Renal cortex interstitium (tissue), 11 donors: ENCODE results near the gene MCC. TPM values are rescaled to one million over a fixed set of nuclear protein-coding genes. Genes with fewer than 3 reads are reported as not detected.

ENCODE experiments used
- DNase-seq, 11 donors: peaks; one replicate each; pipeline ENCODE4 v3.0.0-alpha.2; 2013; ENCODE audit warnings: low read depth in 9 of 11, low spot score in 4 of 11; ENCODE audit errors: extremely low read depth in 1 of 11
- polyA plus RNA-seq, 3 donors: library from polyadenylated mRNA; unstranded; fragments of 120-200 nt; gene quantifications; one replicate each; pipeline ENCODE4 v1.2.1, GENCODE V29; 2013; ENCODE audit not compliant: insufficient read length in 3 of 3

Gene MCC
- polyA plus RNA-seq, 3 donors: 28.4 to 32.1 (median 29.9) TPM

DNA sequence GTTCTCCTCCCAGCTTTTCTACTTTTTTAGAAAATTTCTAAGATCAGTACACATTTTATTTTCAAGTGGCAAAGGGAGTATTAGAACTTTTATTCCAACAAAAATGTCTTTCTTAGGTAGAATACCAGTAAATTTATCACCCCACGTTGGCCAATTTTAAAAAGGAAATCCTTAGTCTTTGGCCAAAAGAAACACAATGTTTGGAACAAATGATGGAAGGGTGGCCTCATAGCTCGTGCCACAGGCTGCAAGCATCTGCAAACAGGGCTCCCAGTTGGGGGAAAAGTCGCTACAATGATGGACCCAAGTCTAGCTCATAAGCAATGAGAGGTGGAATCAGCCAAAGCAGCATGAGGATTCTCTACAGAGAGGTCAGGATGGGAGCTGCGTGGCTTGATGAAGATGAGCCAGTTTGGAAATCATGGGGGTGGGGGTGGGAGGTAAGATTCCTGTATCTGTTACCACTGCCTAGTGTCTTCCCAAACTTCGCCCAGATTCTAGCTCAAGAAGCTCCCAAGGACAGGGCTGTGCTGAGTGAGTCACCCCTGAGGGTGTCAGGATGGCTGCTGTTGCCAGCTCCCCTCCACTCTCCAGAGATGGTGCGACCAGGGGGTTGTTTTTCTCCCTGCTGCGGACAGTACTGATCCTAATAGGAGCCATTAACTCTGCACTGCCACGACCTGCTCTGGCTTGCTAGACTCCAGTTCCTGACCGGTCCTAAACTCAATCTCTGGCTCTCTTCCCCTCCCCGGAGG, 436.0 kb downstream of the MCC start:
- DNase-seq: no peak

DNA sequence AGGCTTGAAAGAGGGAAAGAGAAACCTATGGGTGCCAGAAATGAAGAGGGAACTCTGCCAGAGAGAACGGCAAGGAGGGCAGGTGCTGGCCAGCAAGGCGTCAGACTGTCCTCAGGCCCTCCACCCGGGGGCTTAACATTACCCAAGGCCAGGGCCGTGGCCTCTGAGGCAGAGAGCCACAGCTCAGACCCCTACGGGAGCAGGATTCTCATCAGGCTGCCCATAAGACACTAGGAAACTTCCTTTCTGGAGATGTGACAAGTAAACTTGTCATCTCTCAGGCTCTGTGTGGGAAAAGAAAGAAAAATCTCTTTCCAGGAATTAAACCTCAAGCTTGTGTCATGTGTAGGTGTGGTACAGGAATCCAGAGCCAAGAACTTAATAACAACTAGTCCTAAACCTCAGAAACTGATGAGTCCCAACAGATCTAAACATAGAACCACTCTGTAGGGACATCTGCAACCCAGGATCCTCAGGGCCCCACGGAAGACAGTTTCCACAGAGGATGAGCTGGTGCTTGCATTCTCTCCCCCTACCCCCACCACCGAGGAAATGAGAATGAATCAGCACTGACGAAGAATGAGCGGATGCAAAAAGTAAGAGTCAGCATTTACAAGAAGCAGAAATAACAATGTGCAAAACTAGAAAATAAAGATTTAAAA, 437.4 kb downstream of the MCC start:
- no peak for DNase-seq

DNA sequence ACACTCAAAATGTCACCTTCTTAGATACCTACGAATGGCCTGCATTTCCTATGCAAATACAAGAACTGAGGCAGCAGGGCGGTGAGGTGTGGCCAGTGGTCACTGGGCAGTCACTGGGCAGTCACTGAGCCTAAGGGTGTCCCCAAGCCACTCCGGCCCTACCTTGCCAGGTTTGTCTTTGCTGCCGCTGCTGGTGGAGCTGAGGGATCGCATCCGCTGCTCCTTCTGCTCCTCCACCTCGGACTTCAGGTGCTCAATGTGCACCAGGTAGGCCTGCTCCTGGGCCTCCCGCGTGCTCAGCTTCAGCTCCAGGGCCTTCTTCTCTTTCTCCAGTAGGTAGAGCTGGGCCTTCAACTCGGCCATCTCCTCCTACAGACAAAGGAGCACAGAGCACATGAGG, 439.3 kb downstream of the MCC start:
- DNase-seq: no peak

DNA sequence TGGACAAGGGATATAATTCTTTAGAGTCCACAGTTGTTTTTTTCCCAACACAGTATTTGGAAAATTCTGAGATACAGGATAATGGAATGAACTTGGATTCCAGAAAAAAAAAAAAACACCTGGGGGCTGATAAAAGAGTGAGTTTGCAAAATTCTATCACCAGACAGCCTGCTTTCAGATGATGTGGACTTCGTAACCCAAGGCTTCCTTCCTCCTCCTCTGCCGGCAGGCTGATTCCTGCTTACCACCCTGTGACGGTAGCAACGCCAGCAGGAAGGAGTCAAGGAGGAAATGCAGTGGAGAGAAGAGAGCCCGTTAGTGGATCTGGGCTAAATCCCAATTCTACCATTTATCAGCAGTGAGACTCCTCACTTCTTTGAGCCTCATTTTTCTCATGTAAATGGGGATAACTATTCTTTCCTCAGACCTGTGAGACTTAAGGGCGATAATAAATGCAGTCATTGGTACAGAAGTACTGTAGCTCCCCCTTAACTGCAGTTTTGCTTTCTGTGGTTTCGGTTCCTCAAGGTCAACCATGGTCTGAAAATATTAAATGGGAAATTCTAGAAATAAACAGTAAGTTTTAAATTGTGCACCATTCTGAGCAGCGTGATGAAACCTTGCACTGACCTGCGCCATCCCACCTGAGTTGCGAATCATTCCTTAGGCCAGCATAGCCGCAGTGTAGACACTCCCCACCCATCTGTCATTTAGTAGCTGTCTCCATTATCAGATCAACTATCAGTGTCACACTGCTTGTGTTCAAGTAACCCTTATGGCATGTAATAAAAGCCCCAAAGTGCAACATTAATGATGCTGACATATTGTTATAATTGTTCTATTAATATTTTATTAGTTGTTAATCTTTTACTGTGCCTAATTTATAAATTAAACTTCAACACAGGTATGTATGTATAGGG, 440.3 kb downstream of the MCC start:
- no peak for DNase-seq

DNA sequence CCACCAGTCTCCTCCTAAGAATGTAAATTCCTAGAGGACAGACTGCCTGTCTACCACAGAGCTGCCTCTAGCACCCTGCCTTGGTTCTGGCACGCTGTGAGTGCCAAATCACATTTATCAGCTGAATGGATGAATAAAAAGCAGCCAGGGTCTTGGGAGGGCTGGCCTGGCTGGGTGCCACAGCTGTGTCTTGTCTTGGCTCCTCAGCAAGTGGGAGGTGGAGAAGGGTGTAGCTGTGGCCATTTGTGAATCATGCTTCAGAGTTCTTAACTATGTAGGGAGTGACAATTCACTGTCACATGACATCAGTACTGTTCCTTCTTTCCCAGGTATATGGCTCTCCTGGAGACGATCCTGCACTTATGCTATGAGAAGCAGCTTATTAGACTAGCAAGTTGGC, 441.0 kb downstream of the MCC start:
- DNase-seq: peak in 1 of 11 donors; percentile 46

DNA sequence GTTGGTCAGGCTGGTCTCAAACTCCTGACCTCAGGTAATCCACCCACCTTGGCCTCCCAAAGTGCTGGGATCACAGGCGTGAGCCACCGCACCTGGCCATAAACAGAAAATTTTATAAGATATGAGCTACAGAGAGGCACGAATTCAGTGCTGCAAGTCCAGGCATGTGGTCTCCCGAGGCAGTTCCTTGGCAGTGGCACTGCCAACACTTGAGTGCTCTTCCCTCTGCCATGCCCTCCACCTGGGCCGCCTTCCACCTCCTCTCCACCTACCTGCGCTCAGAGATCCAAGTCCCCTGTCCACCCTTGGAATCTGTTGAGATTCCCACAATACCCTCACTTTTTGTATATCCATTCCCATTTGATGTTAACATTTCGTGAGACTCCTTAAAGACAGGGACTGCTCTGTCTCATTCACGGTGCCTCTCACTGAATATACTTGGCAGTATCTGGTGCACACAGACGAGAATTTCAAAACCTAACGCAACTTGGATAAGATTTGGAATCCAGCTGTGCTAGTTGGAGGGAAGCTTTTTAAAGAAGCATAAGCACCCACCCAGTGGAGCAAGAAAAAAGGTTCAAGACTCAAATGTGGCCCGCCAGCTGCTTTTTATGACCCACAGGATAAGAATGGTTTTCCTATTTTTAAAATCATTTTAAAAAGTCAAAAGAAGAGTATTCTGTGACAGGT, 443.3 kb downstream of the MCC start:
- no peak for DNase-seq

DNA sequence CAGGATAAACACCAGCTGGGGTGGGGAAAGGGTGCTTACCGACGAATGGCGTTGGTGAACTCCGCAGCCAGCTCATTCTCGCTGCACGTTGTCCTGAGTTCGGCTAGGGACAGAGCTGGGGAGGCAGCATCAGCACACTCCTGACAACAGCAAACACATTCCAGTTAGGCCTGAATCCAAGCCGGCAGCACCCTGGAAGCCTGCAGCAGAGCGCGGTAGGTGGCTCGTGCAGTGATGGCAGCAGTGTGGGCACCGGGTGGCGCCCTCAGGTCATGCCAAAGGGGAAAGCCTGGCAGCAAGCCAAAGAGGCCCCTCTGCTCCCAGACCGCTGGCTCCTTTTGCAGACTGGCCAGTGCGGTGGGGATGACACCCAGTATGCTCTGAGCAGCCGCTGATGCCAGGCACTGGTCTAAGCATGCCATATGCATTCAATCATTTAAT, 444.7 kb downstream of the MCC start:
- no peak for DNase-seq

DNA sequence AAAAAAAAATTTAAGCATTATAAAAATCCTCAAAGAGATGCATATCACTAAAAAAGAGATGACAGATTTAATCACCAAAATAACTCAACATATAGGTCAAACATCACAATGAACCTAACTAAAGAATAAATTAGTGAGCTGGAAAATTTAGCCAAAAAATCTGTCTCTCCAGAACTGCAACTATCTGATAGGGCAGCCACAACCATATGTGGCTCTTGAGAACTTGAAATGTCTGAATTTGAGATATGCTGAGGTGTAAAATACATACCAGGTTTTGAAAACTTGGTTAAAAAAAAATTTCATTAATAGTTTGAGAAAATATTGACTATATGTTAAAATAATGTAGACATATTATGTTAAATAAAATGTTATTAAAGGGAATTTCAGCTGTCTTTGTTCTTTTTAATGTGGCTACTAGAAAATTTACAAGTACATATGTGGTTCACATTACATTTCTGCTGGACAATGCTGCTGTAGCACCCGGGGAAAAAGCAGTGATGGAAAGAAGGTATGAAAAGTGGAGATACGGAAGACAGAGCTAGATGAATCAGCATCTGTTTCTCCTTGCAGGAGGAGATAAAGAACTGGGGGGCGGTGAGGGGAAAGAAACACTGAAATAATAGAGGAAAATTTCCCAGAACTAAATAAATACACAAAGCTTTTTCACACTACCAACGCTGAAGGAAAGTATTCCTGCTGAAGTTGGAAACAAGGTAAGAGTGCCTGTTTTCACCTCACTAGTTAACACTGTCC, 445.6 kb downstream of the MCC start:
- DNase-seq: no peak

DNA sequence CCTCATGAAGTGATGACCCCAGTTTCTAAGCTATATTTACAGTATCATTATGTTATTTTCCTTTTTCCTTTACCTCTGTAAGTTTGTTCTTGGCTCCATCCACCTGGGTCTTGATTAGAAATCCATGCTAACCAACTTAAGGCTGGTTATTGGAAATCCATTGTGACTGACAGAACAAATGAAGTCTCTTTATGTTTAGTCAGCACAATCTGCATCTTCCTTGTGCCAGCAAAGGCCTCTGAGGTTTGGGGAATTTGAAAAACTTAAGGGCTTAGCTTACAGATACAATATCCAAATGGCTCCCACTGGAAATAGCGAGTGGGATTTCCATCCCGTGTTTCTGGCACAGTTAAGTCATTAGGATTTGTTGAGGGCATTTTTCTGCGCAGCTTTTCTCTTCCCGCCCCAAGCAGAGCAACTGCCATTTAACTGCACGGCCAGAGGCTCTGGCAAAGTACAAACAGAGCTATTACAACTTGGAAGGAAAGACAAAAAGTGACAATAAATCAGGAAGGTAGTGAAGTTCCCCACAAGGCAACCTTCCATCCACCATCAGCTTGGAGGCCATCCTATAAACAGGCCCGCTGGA, 447.5 kb downstream of the MCC start:
- DNase-seq: no peak

DNA sequence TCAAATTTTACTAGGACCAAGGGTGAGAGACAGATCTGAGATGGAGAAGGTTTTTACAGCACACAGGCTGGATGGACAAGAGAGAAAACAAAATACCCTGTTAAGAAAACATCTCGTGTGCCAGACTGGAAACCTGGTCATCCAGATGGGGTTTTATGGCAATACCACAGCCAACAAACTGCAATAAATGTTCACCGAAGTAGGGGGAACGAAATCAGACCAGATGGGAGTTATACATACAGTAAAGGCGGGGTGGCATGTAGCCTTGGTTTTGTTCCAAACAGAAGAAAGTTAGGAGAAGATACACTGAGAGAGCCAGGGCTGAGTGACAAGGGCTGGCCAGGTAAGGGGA, 448.3 kb downstream of the MCC start:
- DNase-seq: no peak

DNA sequence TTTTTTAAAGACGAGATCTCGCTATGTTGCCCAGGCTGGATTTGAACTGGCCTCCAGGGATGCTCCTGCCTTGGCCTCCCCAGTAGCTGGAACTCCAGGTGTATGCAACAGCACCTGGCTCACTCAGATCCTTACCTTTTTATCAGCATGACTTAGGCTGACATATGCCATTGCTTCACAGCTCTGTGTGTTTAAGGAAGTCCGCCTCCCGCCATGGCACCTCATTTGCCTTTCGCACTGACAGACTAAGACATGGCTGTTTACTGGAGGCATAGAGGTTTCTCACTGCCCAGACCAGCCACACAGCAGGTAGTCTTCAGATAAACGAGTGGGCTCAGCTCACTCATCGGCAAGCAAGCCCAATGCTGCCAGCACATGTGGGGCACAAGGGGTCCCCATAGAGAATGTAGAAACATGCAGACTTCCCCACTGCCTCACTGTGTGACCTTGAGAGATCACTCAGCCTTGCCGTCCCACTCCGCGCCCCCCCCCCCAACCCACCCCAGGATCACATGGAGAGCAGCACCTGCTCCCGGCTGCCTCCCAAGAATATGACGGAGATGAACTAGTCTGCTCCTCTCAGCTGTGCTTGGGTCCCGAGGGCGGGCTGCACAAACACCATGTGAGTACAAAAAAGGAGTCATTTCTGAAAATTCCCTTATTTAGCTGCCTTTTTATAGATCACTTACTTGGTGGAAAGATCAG, 448.9 kb downstream of the MCC start:
- DNase-seq: no peak

DNA sequence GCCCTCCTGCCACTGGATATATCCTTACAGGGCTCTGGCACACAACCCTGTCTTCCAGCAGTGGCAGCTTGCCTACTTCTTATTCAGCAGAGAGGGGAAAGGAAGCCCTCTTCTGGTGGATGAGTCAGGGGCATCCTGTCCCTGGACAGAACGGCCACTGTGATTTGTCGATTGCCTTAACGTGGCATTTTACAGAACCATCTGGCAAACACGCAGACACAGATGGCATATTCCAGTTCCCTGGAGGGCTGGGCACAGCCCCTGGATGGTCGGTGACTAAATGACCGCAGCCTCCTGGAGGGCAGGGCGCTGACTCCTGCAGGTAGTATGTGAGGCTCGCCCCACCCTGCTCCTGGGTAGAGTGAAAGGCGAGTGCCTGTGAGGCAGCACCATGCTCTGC, 449.5 kb downstream of the MCC start:
- DNase-seq: no peak

DNA sequence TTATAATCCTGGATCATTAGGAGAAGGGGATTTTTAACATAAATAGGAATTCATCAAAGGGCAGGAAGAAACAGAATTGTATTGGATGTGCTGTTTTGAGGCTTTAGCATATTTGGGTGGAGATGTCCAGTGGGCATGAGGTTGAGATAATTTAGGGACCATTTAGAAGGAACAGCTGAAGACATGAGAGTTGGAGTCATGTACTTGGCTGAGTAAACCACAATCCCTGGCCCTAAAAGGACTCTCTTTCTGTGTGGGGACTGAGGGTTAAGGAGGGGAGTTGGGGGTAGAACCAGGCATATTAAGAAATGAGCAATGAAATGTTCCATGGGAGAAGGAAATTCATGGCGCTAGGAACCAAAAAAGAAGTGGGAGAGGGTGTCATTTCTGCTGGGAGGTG, 450.1 kb downstream of the MCC start:
- DNase-seq: no peak

DNA sequence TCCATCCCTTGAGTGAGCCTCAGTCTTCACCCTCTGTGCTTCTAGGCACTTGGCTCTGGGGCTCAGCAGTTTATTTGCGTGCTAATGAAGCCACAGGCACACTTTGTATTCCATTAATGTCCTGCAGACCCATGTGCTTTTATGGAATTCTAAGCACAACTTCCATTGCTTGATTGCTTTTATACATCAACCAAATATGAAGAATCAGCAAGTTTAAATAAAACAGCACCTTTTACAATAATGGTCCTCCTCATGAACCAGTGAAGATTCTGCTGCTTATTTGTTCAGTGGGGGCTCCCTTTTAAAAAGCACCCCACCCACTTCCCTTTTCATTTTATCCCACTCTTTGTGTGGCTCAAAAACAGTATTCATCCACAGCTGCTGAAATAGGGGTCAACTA, 451.4 kb downstream of the MCC start:
- no peak for DNase-seq

DNA sequence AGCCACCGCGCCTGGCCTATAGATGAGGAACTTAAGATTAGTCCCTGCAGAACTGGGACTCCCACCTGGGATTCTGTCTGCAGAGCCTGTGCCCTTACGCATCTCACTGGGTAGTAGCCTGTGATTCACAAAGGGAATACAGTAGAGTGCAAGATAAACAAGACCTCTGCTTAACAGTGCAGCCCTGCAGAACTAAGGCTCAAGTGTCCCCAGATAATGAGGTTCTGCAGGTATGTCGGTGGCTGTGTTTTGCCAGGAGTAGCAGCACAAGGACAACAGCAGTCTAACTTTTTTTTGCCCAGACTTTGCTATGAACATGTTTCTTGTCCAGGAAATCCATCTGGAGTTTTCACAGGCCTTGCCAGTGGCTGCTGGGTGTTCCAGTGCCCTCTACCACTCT, 451.9 kb downstream of the MCC start:
- DNase-seq: no peak

DNA sequence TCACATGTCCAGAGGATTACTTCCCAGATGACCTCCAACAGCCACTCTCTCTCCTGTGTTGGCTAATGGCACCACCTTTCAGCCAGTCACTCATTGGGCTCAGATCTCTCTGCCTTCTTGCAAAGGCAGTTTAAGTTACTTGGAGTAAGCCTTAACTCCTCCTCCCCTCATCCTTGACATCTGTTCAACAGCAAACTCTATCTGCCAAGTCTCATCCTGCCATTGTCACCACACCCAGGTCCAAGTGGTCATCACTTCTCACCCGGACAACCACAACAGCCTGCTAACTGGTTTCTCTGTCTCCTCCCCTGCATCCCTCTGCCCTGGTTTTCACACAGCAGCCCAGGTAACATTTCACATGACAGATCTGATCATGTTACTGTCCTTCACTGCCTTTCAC, 453.2 kb downstream of the MCC start:
- no peak for DNase-seq

DNA sequence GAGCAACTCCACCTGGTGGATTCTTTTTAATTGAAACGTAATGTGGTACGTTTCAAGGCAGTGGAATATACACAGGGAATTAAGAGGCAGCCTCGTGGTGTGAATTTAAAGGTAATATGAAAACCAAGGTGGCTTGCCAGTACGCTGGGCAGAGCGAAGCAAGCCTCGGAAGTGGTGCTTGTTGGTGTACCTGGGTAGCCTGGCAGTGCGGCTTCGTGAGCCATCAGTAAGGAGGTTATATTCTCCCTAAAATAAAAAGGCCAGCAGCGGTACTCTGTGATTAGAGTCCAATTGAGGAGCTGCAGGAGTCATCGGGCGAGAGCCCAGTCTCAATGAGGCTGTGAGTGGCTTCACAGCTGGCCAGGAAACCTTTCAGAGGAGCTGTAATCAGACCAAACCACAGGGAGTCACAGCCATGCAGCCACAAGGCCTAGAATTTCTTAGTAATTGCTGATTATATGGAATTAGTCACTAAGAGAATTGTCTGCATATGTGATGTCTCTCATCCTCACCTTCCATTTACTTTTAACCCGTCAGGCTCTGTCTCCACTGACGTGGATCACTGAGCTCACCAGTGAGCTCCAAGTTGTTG, 454.0 kb downstream of the MCC start:
- no peak for DNase-seq
